CD4-positive, CD25-positive, alpha-beta regulatory T cell (primary cell): ENCODE measurements around the gene ASL. TPM values are rescaled to one million over a fixed set of nuclear protein-coding genes. Genes with fewer than 3 reads are reported as not detected.
"Not testable (repeated sequence)": the region's sequence is repeated elsewhere in the genome, so short reads cannot be mapped to it uniquely, and the experiment has no call there.

Source experiments
- ATAC-seq, 2 donors: fragments of 150-1000 bp; cut with Tn5 transposase; one replicate each; pipeline ENCODE4 v1.10.0; 2021; ENCODE audit warnings: low read depth in 2 of 2, moderate number of reproducible peaks in 2 of 2, moderate library complexity in 1 of 2
- DNase-seq, 3 donors: peaks; one replicate each; pipeline versions ENCODE4 v3.0.0 to v3.0.0-alpha.2; 2012 to 2022; ENCODE audit warnings: mixed read lengths in 1 of 3
- H3K27ac ChIP-seq: one replicate; pipeline ENCODE4 v1.7.0; 2013; ENCODE audit warnings: mild to moderate bottlenecking, low read length; ENCODE audit not compliant: insufficient read depth, poor library complexity, severe bottlenecking
- H3K27me3 ChIP-seq: one replicate; pipeline ENCODE4 v1.7.0; 2013; ENCODE audit warnings: low read length; ENCODE audit not compliant: control insufficient read depth, insufficient read depth
- H3K36me3 ChIP-seq: one replicate; pipeline ENCODE4 v1.7.0; 2013; ENCODE audit warnings: mild to moderate bottlenecking, low read length, moderate library complexity; ENCODE audit not compliant: control insufficient read depth, insufficient read depth
- H3K4me1 ChIP-seq: 2 replicates; pipeline ENCODE4 v1.7.0; 2013; ENCODE audit warnings: mild to moderate bottlenecking, low read length; ENCODE audit not compliant: insufficient read depth, control insufficient read depth, poor library complexity, severe bottlenecking
- H3K4me3 ChIP-seq: one replicate; pipeline ENCODE4 v1.7.0; 2013; ENCODE audit warnings: low read depth, mild to moderate bottlenecking, low read length, moderate library complexity
- H3K9me3 ChIP-seq, 2 experiments: 1 replicate in 1 of 2; 2 replicates in 1 of 2; pipeline ENCODE4 v1.7.0; 2013; ENCODE audit warnings: low read length in 2 of 2, mild to moderate bottlenecking in 1 of 2, moderate library complexity in 1 of 2; ENCODE audit not compliant: control insufficient read depth in 2 of 2
- H3K27ac Mint-ChIP-seq, 3 donors: one replicate each; pipeline ENCODE4 v1.8.0; 2020 to 2022; ENCODE audit warnings: mild to moderate bottlenecking in 3 of 3, mixed read lengths in 3 of 3, moderate library complexity in 2 of 3
- H3K27me3 Mint-ChIP-seq: one replicate; pipeline ENCODE4 v1.8.0; 2022; ENCODE audit warnings: mild to moderate bottlenecking, mixed read lengths
- H3K36me3 Mint-ChIP-seq: one replicate; pipeline ENCODE4 v1.8.0; 2020; ENCODE audit warnings: mixed read lengths
- H3K4me1 Mint-ChIP-seq, 4 donors: one replicate each; pipeline ENCODE4 v1.8.0; 2020 to 2022; ENCODE audit warnings: mixed read lengths in 4 of 4, mild to moderate bottlenecking in 1 of 4
- H3K4me3 Mint-ChIP-seq, 4 donors: one replicate each; pipeline ENCODE4 v1.8.0; 2020 to 2022; ENCODE audit warnings: mild to moderate bottlenecking in 4 of 4, mixed read lengths in 4 of 4, moderate library complexity in 3 of 4
- H3K9me3 Mint-ChIP-seq, 7 donors: one replicate each; pipeline ENCODE4 v1.8.0; 2020 to 2022; ENCODE audit warnings: mixed read lengths in 7 of 7, mild to moderate bottlenecking in 3 of 7, moderate library complexity in 2 of 7
- polyA plus RNA-seq, 4 donors: library from polyadenylated mRNA; unstranded; fragments of 300-500 nt; fragmentation: Illumina TruSeq; gene quantifications; one replicate each; pipeline ENCODE4 v1.2.3, GENCODE V29; 2021
- total RNA-seq: library from RNA; stranded (reverse); gene quantifications from one replicate; pipeline ENCODE4 v1.2.3, GENCODE V29; 2022

ASL gene
- 15.6 TPM for total RNA-seq
- 10 to 100 TPM in 3 of 4 donors, 1 to 10 TPM in 1; 9.2 to 16.6 (median 13.2) TPM for polyA plus RNA-seq

DNA sequence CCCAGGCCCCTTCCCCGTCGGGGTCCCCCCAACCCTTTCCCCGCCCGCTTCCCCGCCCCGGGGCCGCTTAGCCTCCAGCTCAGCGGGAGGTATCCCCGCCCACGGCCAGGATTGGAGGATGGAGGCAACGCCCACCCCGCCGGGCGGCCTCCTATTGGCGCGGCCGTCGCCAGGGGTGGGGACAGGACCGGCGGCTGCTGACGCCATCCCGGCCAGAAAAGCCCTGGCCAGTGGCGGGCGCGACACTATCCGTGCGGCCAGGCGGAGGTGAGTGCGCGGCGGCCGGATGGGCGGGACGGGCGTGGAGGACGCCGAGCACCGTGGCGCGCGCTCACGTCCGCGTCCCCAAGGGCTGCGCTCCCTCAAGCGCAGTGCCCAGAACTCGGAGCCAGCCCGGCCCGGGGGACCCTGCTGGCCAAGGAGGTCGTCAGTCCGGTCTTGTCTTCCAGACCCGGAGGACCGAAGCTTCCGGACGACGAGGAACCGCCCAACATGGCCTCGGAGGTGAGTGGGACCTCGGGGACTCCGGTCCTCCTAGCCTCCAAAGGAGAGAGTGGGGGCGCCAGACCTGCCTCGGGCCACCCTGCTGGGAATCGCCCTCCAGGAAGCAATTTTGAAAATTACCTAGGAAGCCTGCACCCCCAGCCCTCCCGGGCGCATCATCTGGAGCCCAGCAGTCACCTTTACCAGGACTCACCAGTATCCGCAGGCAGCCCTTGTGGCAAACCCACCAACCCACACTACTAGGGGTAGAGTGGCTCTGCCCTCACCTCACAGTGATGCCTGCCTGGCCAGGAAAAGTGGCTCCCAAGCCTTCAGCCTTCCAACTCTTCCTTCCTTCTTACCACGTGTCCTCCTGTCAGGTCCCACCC is at the start of gene ASL:
ASL (plus strand) TSS at position 230 of the 872 bp plus-strand sequence; CDS start at position 493, 263 bp downstream.
- DNase-seq, result peak; percentile 79 to 92 (median 82)
- H3K36me3 Mint-ChIP-seq, result no peaks in the 10 kb centered on the region
- H3K9me3 ChIP-seq, result no peaks in the 10 kb centered on the region
- H3K9me3 Mint-ChIP-seq, result no peaks in the 10 kb centered on the region
- H3K4me3 ChIP-seq, result peak within 1 kb of the TSS; percentile 79
- H3K27ac ChIP-seq, result peak within 1 kb of the TSS; percentile 55
- H3K4me3 Mint-ChIP-seq, result peak within 1 kb of the TSS; percentile 88 to 92 (median 89)
- ATAC-seq, result peak; percentile 95 to 97
- H3K4me1 Mint-ChIP-seq, result peaks cover 0 to 27% (median 15%) of the 10 kb centered on the region in 4 donors
- no peaks in the 10 kb centered on the region for H3K36me3 ChIP-seq
- H3K4me1 ChIP-seq, result peaks cover 10% of the 10 kb centered on the region
- H3K27ac Mint-ChIP-seq, result peak within 1 kb of the TSS in 2 of 3 donors; percentile 83 to 90
- peaks cover 5% of the 10 kb centered on the region for H3K27me3 Mint-ChIP-seq
- H3K27me3 ChIP-seq, result no peaks in the 10 kb centered on the region

DNA sequence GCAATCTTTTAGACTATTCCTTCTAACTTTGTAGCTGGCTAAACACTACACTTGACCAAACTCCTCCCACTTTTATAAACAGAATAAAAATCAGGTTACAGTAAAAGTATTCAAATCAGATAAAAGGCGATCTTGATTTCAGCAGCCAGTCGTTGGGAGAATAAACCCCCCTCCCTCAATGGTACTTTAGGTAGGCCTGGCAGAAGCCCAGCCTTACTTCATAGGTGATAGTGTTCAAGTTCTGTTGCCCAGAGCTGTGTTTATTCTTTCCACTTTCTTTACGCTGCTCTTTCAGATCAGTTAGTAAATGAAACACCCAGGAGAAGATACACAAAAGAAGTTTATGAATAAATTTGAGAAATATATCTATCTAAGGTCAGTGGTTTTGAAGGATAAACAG is 47.3 kb upstream of the ASL start:
- not testable (repeated sequence) for H3K9me3 ChIP-seq, H3K36me3 ChIP-seq, H3K4me1 Mint-ChIP-seq, H3K36me3 Mint-ChIP-seq, DNase-seq, H3K4me1 ChIP-seq, H3K9me3 Mint-ChIP-seq, H3K27me3 Mint-ChIP-seq, H3K27ac ChIP-seq, H3K27me3 ChIP-seq, ATAC-seq, H3K4me3 ChIP-seq, H3K4me3 Mint-ChIP-seq
- H3K27ac Mint-ChIP-seq, result peak overlapping the region in 1 of 3 donors; percentile 41

DNA sequence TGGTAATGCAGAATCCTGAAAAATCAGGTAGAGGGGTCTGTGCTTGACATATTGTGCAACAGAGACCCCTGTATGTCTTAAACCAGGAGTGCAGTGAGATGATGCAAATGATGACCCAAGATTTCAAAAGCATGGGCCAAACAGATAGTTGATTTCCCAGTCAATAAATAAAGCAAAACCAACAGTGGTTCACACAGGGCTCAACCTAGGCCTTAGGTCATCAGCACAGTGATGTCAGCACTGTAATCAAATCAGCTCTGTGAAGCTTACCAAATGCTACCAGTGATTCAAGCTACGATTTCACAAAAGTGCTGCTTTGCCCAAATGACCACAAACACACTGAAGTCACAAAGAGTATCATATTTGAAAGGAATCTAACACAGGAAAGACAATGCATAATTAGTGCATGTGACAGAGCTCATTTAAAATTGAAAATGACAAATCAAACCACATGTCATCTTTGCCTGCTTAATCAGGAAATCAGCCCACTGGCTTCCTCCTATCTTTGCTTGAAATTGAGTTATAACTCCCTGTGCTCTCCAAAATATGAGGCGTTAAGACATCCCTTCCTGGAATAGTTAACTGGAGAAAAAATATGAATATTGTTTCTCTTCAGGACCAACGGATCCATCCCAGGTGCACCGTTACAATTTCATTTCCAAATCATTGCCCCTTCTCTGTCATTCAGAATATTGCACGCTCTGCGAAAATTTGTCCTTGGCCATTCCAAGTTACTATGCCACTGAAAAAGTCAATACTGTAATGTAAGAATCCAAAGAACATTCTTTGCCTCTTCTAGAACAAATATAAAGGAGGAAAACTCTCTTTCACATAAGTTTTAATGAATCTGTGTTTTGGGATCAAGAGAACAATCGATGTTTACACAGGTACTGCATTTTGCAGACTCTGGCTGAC is 41.9 kb upstream of the ASL start:
- Histone ChIP-seq H3K27ac (no peak overlapping the region), H3K27me3 (no peaks in the 10 kb centered on the region), H3K4me3 (no peak overlapping the region), H3K4me1 (no peaks in the 10 kb centered on the region), H3K36me3 (no peaks in the 10 kb centered on the region), H3K9me3 (no peaks in the 10 kb centered on the region)
- Mint-ChIP-seq H3K27ac (peak overlapping the region in 1 of 3 donors; percentile 1), H3K36me3 (no peaks in the 10 kb centered on the region), H3K4me1 (no peaks in the 10 kb centered on the region), H3K4me3 (no peak overlapping the region), H3K27me3 (no peaks in the 10 kb centered on the region), H3K9me3 (no peaks in the 10 kb centered on the region)
- ATAC-seq, result no peak
- no peak for DNase-seq

DNA sequence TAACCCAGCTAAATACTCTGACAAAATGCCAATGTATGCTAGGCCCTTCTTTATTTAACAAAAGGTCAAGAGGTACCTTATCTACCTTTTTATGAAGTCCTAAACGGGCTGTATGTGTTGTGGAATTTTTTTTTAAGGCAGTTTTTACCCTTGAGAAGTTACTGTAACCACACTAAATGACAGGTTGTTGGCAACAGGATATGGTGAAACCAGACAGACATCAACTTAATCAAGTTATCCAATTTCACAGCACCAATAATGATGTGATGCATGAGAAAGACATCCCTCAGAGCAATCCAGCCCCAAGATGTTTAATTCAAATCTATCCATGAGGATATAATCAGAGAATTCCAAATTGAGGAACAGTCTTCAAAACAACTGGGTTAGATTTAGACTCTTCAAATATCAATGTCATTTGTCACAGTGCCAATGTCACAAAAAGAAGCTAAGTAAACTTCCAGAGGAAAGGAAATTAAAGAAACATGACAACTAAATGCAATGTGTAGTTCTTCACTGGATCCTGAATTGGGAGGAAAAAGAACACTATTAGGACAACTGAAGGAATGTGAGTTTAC is 41.1 kb upstream of the ASL start:
- not testable (repeated sequence) for H3K9me3 Mint-ChIP-seq, H3K36me3 ChIP-seq, H3K9me3 ChIP-seq, H3K4me3 Mint-ChIP-seq, H3K4me3 ChIP-seq, H3K4me1 ChIP-seq, H3K27me3 Mint-ChIP-seq, H3K27ac ChIP-seq, H3K36me3 Mint-ChIP-seq, H3K27me3 ChIP-seq, H3K4me1 Mint-ChIP-seq, DNase-seq, ATAC-seq, H3K27ac Mint-ChIP-seq

DNA sequence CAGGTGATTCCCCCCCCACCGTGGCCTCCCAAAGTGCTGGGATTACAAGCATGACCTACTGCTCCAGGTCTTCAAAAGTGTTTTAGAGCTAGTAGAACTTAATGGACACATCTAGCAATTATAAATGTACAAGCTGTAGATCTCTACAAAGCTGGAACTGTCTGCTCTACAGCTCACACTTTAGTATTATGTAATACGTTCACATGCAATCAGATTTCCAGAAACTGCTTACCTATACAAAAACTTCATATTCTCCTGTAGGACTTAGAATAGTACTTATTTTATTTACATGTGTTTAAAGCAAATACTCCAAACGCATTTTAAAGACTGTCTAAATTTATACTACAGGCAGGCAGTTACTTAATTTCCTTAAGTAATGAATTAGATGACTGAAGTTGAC is 39.2 kb upstream of the ASL start:
- Mint-ChIP-seq H3K4me3 (no peak overlapping the region), H3K4me1 (peaks cover 0 to 2% (median 0%) of the 10 kb centered on the region in 4 donors), H3K27ac (no peak overlapping the region), H3K9me3 (peaks cover 0 to 2% (median 0%) of the 10 kb centered on the region in 7 donors), H3K36me3 (no peaks in the 10 kb centered on the region), H3K27me3 (peaks cover 7% of the 10 kb centered on the region)
- Histone ChIP-seq H3K4me1 (no peaks in the 10 kb centered on the region), H3K36me3 (no peaks in the 10 kb centered on the region), H3K27me3 (no peaks in the 10 kb centered on the region), H3K27ac (no peak overlapping the region), H3K9me3 (no peaks in the 10 kb centered on the region), H3K4me3 (no peak overlapping the region)
- no peak for ATAC-seq
- no peak for DNase-seq

DNA sequence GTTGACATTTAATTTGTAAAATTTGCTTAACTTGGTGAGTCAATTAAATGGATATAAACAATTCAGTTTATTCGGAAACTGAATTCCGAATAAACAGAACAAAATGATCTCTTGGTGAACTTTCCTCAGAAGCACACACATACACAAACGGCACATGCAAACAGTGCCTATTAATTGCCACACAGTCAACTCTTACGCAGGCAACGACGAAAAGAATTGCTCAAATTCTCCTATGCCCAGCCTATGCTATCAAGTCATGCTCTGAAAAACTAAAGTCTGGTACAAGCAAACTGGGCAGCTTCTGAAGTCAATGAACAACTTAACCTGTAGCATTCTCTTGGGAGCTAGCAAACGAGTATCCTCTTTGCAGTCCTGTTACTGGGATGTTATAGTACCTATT is 38.8 kb upstream of the ASL start:
- H3K27me3 ChIP-seq, result no peaks in the 10 kb centered on the region
- DNase-seq (no peak), ATAC-seq (no peak)
- peaks cover 0 to 4% (median 0%) of the 10 kb centered on the region in 4 donors for H3K4me1 Mint-ChIP-seq
- no peaks in the 10 kb centered on the region for H3K9me3 ChIP-seq
- no peaks in the 10 kb centered on the region for H3K36me3 Mint-ChIP-seq
- H3K36me3 ChIP-seq, result no peaks in the 10 kb centered on the region
- no peak overlapping the region for H3K4me3 Mint-ChIP-seq
- peaks cover 0 to 2% (median 0%) of the 10 kb centered on the region in 7 donors for H3K9me3 Mint-ChIP-seq
- no peak overlapping the region for H3K4me3 ChIP-seq
- H3K27ac Mint-ChIP-seq, result no peak overlapping the region
- no peak overlapping the region for H3K27ac ChIP-seq
- peaks cover 10% of the 10 kb centered on the region for H3K27me3 Mint-ChIP-seq
- no peaks in the 10 kb centered on the region for H3K4me1 ChIP-seq

DNA sequence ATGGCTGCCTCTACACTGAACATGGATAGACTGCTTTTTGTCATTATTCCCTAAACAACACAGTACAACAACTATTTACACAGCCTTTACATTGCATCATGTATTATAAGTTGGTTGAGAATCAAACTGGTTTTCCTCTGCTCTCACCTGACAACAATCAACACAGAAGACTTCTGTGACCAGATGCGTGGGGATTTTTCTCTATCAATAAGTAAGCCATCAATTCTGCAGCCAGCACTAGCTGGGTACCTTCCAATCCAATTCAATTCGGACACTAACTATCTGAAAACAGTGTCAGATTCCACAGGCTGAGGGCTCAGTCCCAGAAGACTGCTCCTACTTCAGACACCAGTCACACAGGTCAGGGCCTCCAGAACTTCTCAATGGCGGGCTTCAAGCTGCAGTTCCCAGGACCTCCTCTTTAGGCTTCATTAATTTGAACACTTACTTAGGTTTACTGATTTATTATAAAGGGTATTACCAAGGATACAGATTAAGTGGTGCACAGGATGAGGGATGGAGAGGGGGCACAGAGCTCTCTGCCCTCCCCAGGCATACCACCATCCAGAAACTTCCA is 36.4 kb upstream of the ASL start:
- H3K4me1 ChIP-seq, result peaks cover 6% of the 10 kb centered on the region
- no peak overlapping the region for H3K27ac ChIP-seq
- peaks cover 7% of the 10 kb centered on the region for H3K27me3 ChIP-seq
- H3K27ac Mint-ChIP-seq, result no peak overlapping the region
- no peak overlapping the region for H3K4me3 Mint-ChIP-seq
- peaks cover 3 to 7% (median 5%) of the 10 kb centered on the region in 4 donors for H3K4me1 Mint-ChIP-seq
- H3K9me3 Mint-ChIP-seq, result peaks cover 0 to 2% (median 0%) of the 10 kb centered on the region in 7 donors
- no peaks in the 10 kb centered on the region for H3K36me3 ChIP-seq
- no peak overlapping the region for H3K4me3 ChIP-seq
- DNase-seq, result no peak
- no peaks in the 10 kb centered on the region for H3K36me3 Mint-ChIP-seq
- no peaks in the 10 kb centered on the region for H3K9me3 ChIP-seq
- H3K27me3 Mint-ChIP-seq, result peaks cover 23% of the 10 kb centered on the region
- no peak for ATAC-seq
